ENCODE measurements around the gene C1orf159. TPM values are rescaled to one million over a fixed set of nuclear protein-coding genes. Genes with fewer than 3 reads are reported as not detected.
"Not testable (repeated sequence)": the region's sequence is repeated elsewhere in the genome, so short reads cannot be mapped to it uniquely, and the experiment has no call there.

The C1orf159 gene
- total and polyA plus RNA-seq, 4 donors = 4.0 to 35.4 (median 11.4) TPM

GRCh38 chr1:1080122-1080757 lies 35.6 kb downstream of the C1orf159 start:
- intact Hi-C loops (cut with DNase I) = no loop called here
- Histone ChIP-seq H3K27me3 (ENCODE audit: control insufficient read depth in 1 of 2, insufficient read depth in 2 of 2, low read length in 1 of 2) (no peaks in the 10 kb centered on the region), H3K4me3 (ENCODE audit: low read length in 2 of 2) (no peak overlapping the region), H3K27ac (ENCODE audit: low read depth in 1 of 2, low read length in 2 of 2) (no peak overlapping the region), H3K9me3 (ENCODE audit: control insufficient read depth, low read length) (no peaks in the 10 kb centered on the region), H3K36me3 (ENCODE audit: control insufficient read depth in 1 of 2, insufficient read depth in 2 of 2, low read length in 1 of 2) (no peaks in the 10 kb centered on the region), H3K4me1 (ENCODE audit: control insufficient read depth in 1 of 2, insufficient read depth in 2 of 2, low read length in 2 of 2) (no peaks in the 10 kb centered on the region)
- peak; percentile 68 to 82 for DNase-seq
- WGBS, 2 donors = 0 to 3% methylated on average over 15 to 20 of the region's 23 CpGs
- ATAC-seq (ENCODE audit: low FRiP score) = peak; percentile 75

GRCh38 chr1:1079408-1080121 lies 36.3 kb downstream of the C1orf159 start:
- no peaks in the 10 kb centered on the region for H3K27me3 ChIP-seq (ENCODE audit: control insufficient read depth in 1 of 2, insufficient read depth in 2 of 2, low read length in 1 of 2)
- H3K4me1 ChIP-seq (ENCODE audit: control insufficient read depth in 1 of 2, insufficient read depth in 2 of 2, low read length in 2 of 2) = no peaks in the 10 kb centered on the region
- WGBS, 2 donors = 0 to 1% methylated on average over 28 to 38 of the region's 38 CpGs
- no peaks in the 10 kb centered on the region for H3K9me3 ChIP-seq (ENCODE audit: control insufficient read depth, low read length)
- intact Hi-C loops (cut with DNase I) = no loop called here
- peak; percentile 62 to 84 for DNase-seq
- H3K27ac ChIP-seq (ENCODE audit: low read depth in 1 of 2, low read length in 2 of 2) = no peak overlapping the region
- H3K4me3 ChIP-seq (ENCODE audit: low read length in 2 of 2) = no peak overlapping the region
- ATAC-seq (ENCODE audit: low FRiP score) = peak; percentile 73
- H3K36me3 ChIP-seq (ENCODE audit: control insufficient read depth in 1 of 2, insufficient read depth in 2 of 2, low read length in 1 of 2) = no peaks in the 10 kb centered on the region

GRCh38 chr1:1077396-1077795 lies 38.5 kb downstream of the C1orf159 start:
- ATAC-seq (ENCODE audit: low FRiP score); intact Hi-C loops (cut with DNase I); DNase-seq; H3K27ac ChIP-seq (ENCODE audit: low read depth in 1 of 2, low read length in 2 of 2); H3K27me3 ChIP-seq (ENCODE audit: control insufficient read depth in 1 of 2, insufficient read depth in 2 of 2, low read length in 1 of 2); H3K36me3 ChIP-seq (ENCODE audit: control insufficient read depth in 1 of 2, insufficient read depth in 2 of 2, low read length in 1 of 2); H3K4me3 ChIP-seq (ENCODE audit: low read length in 2 of 2); H3K9me3 ChIP-seq (ENCODE audit: control insufficient read depth, low read length); H3K4me1 ChIP-seq (ENCODE audit: control insufficient read depth in 1 of 2, insufficient read depth in 2 of 2, low read length in 2 of 2): not testable (repeated sequence)
- 21 to 75% methylated on average over 6 to 9 of the region's 21 CpGs for WGBS, 2 donors

GRCh38 chr1:1075148-1075935 lies 40.5 kb downstream of the C1orf159 start:
- DNase-seq (peak; percentile 41 to 74), ATAC-seq (ENCODE audit: low FRiP score) (no peak)
- WGBS, 2 donors = 59 to 61% methylated on average over 17 to 21 of the region's 21 CpGs
- H3K4me3 ChIP-seq (ENCODE audit: low read length in 2 of 2) = no peak overlapping the region
- no peaks in the 10 kb centered on the region for H3K36me3 ChIP-seq (ENCODE audit: control insufficient read depth in 1 of 2, insufficient read depth in 2 of 2, low read length in 1 of 2)
- H3K27ac ChIP-seq (ENCODE audit: low read depth in 1 of 2, low read length in 2 of 2) = no peak overlapping the region
- intact Hi-C loops (cut with DNase I) = no loop called here
- no peaks in the 10 kb centered on the region for H3K4me1 ChIP-seq (ENCODE audit: control insufficient read depth in 1 of 2, insufficient read depth in 2 of 2, low read length in 2 of 2)
- H3K27me3 ChIP-seq (ENCODE audit: control insufficient read depth in 1 of 2, insufficient read depth in 2 of 2, low read length in 1 of 2) = no peaks in the 10 kb centered on the region
- no peaks in the 10 kb centered on the region for H3K9me3 ChIP-seq (ENCODE audit: control insufficient read depth, low read length)

- no peaks in the 10 kb centered on the region for H3K36me3 ChIP-seq (ENCODE audit: control insufficient read depth in 1 of 2, insufficient read depth in 2 of 2, low read length in 1 of 2)
- 82 to 85% methylated on average over 14 of the region's 14 CpGs for WGBS, 2 donors
- H3K27ac ChIP-seq (ENCODE audit: low read depth in 1 of 2, low read length in 2 of 2) = no peak overlapping the region
- ATAC-seq (ENCODE audit: low FRiP score) = no peak
- DNase-seq = peak in 1 of 2 donors; percentile 70
- H3K9me3 ChIP-seq (ENCODE audit: control insufficient read depth, low read length) = no peaks in the 10 kb centered on the region
- no peaks in the 10 kb centered on the region for H3K4me1 ChIP-seq (ENCODE audit: control insufficient read depth in 1 of 2, insufficient read depth in 2 of 2, low read length in 2 of 2)
- no peak overlapping the region for H3K4me3 ChIP-seq (ENCODE audit: low read length in 2 of 2)
- intact Hi-C loops (cut with DNase I) = no loop called here
- H3K27me3 ChIP-seq (ENCODE audit: control insufficient read depth in 1 of 2, insufficient read depth in 2 of 2, low read length in 1 of 2) = no peaks in the 10 kb centered on the region
These were observed 41.2 kb downstream of the C1orf159 start for GRCh38 chr1:1074631-1075147.

- Histone ChIP-seq H3K4me3 (ENCODE audit: low read length in 2 of 2) (no peak within 1 kb of the TSS), H3K9me3 (ENCODE audit: control insufficient read depth, low read length) (no peaks in the 10 kb centered on the region), H3K4me1 (ENCODE audit: control insufficient read depth in 1 of 2, insufficient read depth in 2 of 2, low read length in 2 of 2) (no peaks in the 10 kb centered on the region), H3K27ac (ENCODE audit: low read depth in 1 of 2, low read length in 2 of 2) (no peak within 1 kb of the TSS), H3K36me3 (ENCODE audit: control insufficient read depth in 1 of 2, insufficient read depth in 2 of 2, low read length in 1 of 2) (no peaks in the 10 kb centered on the region), H3K27me3 (ENCODE audit: control insufficient read depth in 1 of 2, insufficient read depth in 2 of 2, low read length in 1 of 2) (no peaks in the 10 kb centered on the region)
- intact Hi-C loops (cut with DNase I) = no loop called here
- WGBS, 2 donors = 82 to 86% methylated on average over 25 to 35 of the region's 35 CpGs
- peak; percentile 7 for ATAC-seq (ENCODE audit: low FRiP score)
- DNase-seq = no peak
These were observed 41.9 kb downstream of the C1orf159 start, which contains the start of gene RNF223 for GRCh38 chr1:1073743-1074587. RNF223 (minus strand) TSS chr1:1074306; CDS start chr1:1072566, 1,740 bp downstream.

- DNase-seq (no peak), ATAC-seq (ENCODE audit: low FRiP score) (no peak)
- H3K36me3 ChIP-seq (ENCODE audit: control insufficient read depth in 1 of 2, insufficient read depth in 2 of 2, low read length in 1 of 2) = no peaks in the 10 kb centered on the region
- WGBS, 2 donors = 81 to 82% methylated on average over 28 of the region's 28 CpGs
- H3K4me1 ChIP-seq (ENCODE audit: control insufficient read depth in 1 of 2, insufficient read depth in 2 of 2, low read length in 2 of 2) = no peaks in the 10 kb centered on the region
- no peak overlapping the region for H3K27ac ChIP-seq (ENCODE audit: low read depth in 1 of 2, low read length in 2 of 2)
- H3K4me3 ChIP-seq (ENCODE audit: low read length in 2 of 2) = no peak overlapping the region
- H3K27me3 ChIP-seq (ENCODE audit: control insufficient read depth in 1 of 2, insufficient read depth in 2 of 2, low read length in 1 of 2) = no peaks in the 10 kb centered on the region
- intact Hi-C loops (cut with DNase I) = no loop called here
- no peaks in the 10 kb centered on the region for H3K9me3 ChIP-seq (ENCODE audit: control insufficient read depth, low read length)
These were observed 42.8 kb downstream of the C1orf159 start for GRCh38 chr1:1072849-1073742.

Data from aorta (tissue), 5 donors.